A549 treated with Hydrocortisone at 1 μM for 4 hours (cell line): ENCODE results near the gene RCC2. TPM values are rescaled to one million over a fixed set of nuclear protein-coding genes. Genes with fewer than 3 reads are reported as not detected.

Experiments used
- total RNA-seq: library from RNA; stranded (reverse); fragments of 200-300 nt; extraction: Qiagen RNA extraction; gene quantifications from 5 replicates; pipeline ENCODE4 v1.2.3, GENCODE V29; 2022

Gene RCC2
- total RNA-seq, result 50.8 to 59.0 TPM (median 54.1 TPM) in 5 replicates

DNA sequence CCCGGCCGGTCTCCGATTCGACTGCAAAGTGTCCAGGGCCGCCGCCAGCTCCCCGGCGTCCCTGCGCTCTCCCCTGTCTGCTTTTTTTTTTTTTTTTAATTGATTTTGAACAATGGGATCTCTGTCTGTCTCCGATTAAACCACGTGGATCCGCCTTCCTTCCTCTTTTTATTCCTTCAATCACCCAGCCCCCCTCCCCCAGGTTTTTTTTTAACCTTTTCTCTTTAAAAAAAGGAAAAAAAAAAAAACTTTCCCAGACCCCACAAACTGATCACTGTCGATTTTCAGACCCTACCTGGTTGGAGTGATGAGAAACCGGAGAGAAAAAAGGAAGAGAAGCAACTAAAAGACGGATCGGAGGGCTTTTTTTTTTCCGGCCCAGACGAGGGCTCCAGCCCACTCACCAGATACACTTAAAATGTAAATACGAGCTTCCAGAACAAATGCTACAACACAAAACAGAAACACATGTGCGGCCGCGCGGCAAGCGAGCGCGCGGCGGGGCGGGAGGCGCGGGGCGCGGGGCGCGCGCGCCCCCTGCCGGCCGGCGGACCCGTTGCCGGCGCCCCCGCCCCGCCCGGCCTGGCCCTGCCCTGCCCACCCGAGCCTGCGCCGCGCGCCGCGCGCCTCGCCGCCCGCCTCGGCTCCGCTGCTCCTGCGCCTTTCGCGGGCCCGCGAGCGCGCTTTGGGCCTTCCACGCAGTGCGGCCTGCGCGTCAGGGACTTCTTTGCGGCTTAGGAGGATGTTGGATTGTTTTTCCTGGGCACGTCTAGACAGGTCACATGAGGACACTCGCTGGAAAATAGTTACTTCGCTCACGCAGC, at the start of gene RCC2:
Gene RCC2 (minus strand): TSS at position 428 of the 824 bp plus-strand sequence. CDS start 1,163 bp downstream, outside the sequence.

DNA sequence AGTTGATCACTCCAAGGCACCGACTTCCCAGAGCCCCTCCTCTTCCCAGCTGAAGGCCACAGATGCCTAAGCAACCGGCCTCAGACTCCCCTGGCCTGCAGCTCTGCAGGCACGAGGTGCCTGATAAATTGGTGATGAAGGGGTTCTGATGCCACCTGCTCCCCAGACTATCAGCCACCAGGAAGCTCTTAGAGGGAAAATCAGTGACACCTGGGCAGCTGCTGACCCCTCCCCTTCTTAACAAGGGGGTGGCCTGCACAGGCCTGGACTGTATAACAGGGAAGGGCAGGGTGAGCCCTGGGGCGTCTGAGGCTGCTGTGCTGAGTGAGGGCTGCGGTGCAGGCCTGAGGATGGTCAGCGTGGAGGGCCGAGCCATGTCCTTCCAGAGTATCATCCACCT, 67.6 kb downstream of the RCC2 start, which contains the start of gene PADI6:
Gene PADI6 (plus strand): TSS at position 301 of the 400 bp plus-strand sequence. CDS start 50 bp downstream, at position 351.

Other genes starting within 250 kb of the RCC2 start
- gene PADI1, start 234.5 kb downstream of the RCC2 start, total RNA-seq, result 0.98 to 1.7 TPM (median 1.2 TPM) in 5 replicates
- 0.71 to 1.2 TPM (median 0.95 TPM) in 5 replicates for gene PADI3, start 190.6 kb downstream of the RCC2 start, total RNA-seq
- not detected in 5 replicates for gene PADI4, start 131.5 kb downstream of the RCC2 start, total RNA-seq
- gene PADI6, start 67.5 kb downstream of the RCC2 start, total RNA-seq, result not detected in 5 replicates
- 6.0 to 7.2 TPM (median 6.1 TPM) in 5 replicates for gene ARHGEF10L, start 100.0 kb upstream of the RCC2 start, total RNA-seq